ENCODE data around the gene HOXD12.
A peak's percentile ranks its signal among the peaks of the same experiment; 100 is the strongest.

Gene HOXD12, protein sequence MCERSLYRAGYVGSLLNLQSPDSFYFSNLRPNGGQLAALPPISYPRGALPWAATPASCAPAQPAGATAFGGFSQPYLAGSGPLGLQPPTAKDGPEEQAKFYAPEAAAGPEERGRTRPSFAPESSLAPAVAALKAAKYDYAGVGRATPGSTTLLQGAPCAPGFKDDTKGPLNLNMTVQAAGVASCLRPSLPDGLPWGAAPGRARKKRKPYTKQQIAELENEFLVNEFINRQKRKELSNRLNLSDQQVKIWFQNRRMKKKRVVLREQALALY

DNA sequence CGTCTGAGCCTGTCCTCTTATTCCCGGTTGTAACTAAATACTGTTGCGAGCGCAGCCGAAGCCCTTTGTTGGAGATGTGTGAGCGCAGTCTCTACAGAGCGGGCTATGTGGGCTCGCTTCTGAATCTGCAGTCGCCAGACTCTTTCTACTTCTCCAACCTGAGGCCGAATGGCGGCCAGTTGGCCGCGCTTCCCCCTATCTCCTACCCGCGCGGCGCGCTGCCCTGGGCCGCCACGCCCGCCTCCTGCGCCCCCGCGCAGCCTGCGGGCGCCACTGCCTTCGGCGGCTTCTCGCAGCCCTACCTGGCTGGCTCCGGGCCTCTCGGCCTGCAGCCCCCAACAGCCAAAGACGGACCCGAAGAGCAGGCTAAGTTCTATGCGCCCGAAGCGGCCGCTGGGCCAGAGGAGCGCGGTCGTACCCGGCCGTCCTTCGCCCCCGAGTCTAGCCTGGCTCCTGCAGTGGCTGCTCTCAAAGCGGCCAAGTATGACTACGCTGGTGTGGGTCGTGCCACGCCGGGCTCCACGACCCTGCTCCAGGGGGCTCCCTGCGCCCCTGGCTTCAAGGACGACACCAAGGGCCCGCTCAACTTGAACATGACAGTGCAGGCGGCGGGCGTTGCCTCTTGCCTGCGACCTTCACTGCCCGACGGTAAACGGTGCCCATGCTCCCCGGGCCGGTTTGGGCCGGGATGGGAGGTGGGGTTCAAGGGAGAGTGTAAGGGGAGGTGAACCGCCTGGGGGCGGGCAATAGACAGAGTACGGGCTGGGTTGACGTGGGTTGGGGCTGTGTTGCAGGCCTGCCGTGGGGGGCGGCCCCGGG lies at the start of gene HOXD12:
TSS of gene HOXD12 (plus strand) at position 68 of the 819 bp plus-strand sequence. CDS start at position 75, 7 bp downstream.
- no peak for DNase-seq (ENCODE audit: low read depth, low spot score)
- H3K9ac ChIP-seq (ENCODE audit: insufficient read length, low read depth) = peak within 1 kb of the TSS; percentile 77
- peaks cover 6% of the 10 kb centered on the region for H3K4me1 ChIP-seq (ENCODE audit: insufficient read depth, insufficient read length)
- peak within 1 kb of the TSS; percentile 41 for H3K4me3 ChIP-seq (ENCODE audit: insufficient read length, low read depth)
- H3K27me3 ChIP-seq (ENCODE audit: insufficient read depth, insufficient read length) = peaks cover 83% of the 10 kb centered on the region
- peaks cover 43% of the 10 kb centered on the region; the same call in 1 of the 2 replicates for H3K9me3 ChIP-seq (ENCODE audit: insufficient read depth, low read length)
- H3K36me3 ChIP-seq (ENCODE audit: insufficient read depth, insufficient read length, low read length) = peaks cover 2% of the 10 kb centered on the region
- TF ChIP-seq SUZ12 (IDR thresholded peaks at IDR 0.05; ENCODE audit: extremely low read depth, insufficient read depth, insufficient read length) (no peak), YY1 (IDR thresholded peaks at IDR 0.05; ENCODE audit: insufficient read depth, insufficient read length) (no peak), ZNF274 (IDR thresholded peaks at IDR 0.05; ENCODE audit: low read depth, low read length) (no peak)

DNA sequence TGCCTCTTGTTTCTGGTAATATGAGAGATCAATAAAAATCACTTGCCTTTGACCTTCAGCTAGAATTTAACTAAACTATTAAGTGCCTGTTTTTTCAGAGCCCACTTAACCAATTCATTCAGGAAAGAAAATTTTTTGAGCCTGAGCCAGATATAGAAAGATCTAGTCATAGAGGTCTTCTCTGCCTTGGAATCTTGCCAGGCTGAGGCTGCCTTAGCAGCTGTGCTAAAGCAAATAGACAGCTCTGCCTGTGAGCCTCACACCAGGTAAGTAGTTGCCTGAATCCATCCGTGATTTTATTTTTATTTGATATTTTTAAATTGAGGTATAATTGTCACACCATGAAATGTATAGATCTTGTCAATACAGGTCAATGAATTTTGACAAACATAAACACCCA lies 43.2 kb upstream of the HOXD12 start:
- no peak for DNase-seq (ENCODE audit: low read depth, low spot score)
- Histone ChIP-seq H3K4me1 (ENCODE audit: insufficient read depth, insufficient read length) (no peaks in the 10 kb centered on the region), H3K36me3 (ENCODE audit: insufficient read depth, insufficient read length, low read length) (no peaks in the 10 kb centered on the region), H3K9me3 (ENCODE audit: insufficient read depth, low read length) (no peaks in the 10 kb centered on the region), H3K27me3 (ENCODE audit: insufficient read depth, insufficient read length) (no peaks in the 10 kb centered on the region), H3K4me3 (ENCODE audit: insufficient read length, low read depth) (no peak overlapping the region), H3K9ac (ENCODE audit: insufficient read length, low read depth) (no peak overlapping the region)
- TF ChIP-seq SUZ12 (IDR thresholded peaks at IDR 0.05; ENCODE audit: extremely low read depth, insufficient read depth, insufficient read length) (no peak), YY1 (IDR thresholded peaks at IDR 0.05; ENCODE audit: insufficient read depth, insufficient read length) (no peak), ZNF274 (IDR thresholded peaks at IDR 0.05; ENCODE audit: low read depth, low read length) (no peak)

DNA sequence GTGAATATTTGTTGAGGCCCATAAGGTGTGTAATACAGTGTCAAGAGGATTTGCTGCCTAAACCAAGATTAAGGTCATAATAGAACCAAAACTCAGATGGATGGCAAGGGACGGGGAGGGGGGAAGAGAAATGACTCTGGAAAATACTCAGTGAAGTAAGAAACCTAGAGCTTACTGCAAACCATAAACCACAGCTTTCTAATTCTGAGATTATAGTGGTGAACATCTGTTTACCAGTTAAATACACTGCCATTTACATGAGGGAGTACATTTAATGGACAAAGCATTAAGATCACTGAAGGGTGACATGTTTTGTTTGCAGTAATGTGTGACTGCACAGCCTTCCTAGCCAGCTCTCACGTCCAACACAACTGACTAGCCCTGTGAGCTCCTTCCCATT lies 35.6 kb upstream of the HOXD12 start:
- no peak for TF ChIP-seq SUZ12 (IDR thresholded peaks at IDR 0.05; ENCODE audit: extremely low read depth, insufficient read depth, insufficient read length)
- TF ChIP-seq YY1 (IDR thresholded peaks at IDR 0.05; ENCODE audit: insufficient read depth, insufficient read length) = no peak
- no peak for TF ChIP-seq ZNF274 (IDR thresholded peaks at IDR 0.05; ENCODE audit: low read depth, low read length)
- Histone ChIP-seq H3K27me3 (ENCODE audit: insufficient read depth, insufficient read length) (no peaks in the 10 kb centered on the region), H3K4me1 (ENCODE audit: insufficient read depth, insufficient read length) (no peaks in the 10 kb centered on the region), H3K9me3 (ENCODE audit: insufficient read depth, low read length) (peaks cover 22% of the 10 kb centered on the region; the same call in 1 of the 2 replicates), H3K4me3 (ENCODE audit: insufficient read length, low read depth) (no peak overlapping the region), H3K9ac (ENCODE audit: insufficient read length, low read depth) (no peak overlapping the region), H3K36me3 (ENCODE audit: insufficient read depth, insufficient read length, low read length) (no peaks in the 10 kb centered on the region)
- no peak for DNase-seq (ENCODE audit: low read depth, low spot score)

DNA sequence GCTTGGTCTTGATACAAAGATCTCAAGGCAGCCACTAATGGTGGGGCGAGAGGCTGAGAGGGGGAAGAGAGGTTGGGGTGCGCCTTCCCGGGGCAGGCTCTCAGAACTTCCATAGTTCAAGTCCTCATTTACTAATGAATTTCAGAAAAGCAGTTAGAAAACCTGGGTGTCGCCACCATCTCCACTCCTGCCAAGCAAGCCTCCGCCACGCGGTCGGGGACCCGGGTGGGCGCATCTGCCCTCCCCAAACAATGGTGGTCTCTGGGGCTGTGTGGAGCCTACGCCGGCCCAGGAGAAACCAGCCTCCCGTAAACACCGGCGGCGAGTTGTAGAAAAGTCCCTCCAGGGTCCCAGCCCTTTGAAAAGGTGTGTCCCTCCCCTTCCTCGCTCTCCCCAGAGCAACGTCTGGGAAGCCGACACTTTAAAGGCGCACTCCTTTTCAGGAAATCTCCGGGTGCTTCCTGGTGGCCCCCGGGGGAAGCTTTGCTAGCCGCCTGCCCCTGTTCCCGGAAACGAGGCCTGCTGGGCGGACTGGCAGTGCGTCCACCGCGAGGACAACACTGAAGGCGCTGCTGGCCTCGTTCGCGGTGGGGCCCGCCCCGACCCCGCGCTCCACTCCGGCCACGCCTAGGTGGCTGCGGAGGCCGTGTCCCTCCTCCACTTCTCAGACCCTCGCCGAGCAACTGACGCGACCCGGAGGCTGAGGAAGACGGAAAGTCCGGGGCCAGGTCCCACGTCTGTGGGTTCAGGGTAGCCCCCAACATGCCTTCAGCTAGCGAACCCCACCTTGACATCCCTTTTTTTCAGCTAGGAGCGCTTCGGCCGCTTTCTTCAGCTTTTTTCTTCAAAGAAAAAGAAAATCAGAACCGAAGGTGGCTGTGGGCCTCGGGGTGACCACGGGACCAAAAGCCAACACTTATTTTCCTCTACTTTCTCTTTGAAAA lies 32.7 kb upstream of the HOXD12 start:
- no peak for DNase-seq (ENCODE audit: low read depth, low spot score)
- TF ChIP-seq YY1 (IDR thresholded peaks at IDR 0.05; ENCODE audit: insufficient read depth, insufficient read length) = no peak
- H3K36me3 ChIP-seq (ENCODE audit: insufficient read depth, insufficient read length, low read length) = no peaks in the 10 kb centered on the region
- no peaks in the 10 kb centered on the region for H3K27me3 ChIP-seq (ENCODE audit: insufficient read depth, insufficient read length)
- H3K9ac ChIP-seq (ENCODE audit: insufficient read length, low read depth) = no peak overlapping the region
- H3K4me1 ChIP-seq (ENCODE audit: insufficient read depth, insufficient read length) = no peaks in the 10 kb centered on the region
- peaks cover 22% of the 10 kb centered on the region; the same call in 1 of the 2 replicates for H3K9me3 ChIP-seq (ENCODE audit: insufficient read depth, low read length)
- no peak overlapping the region for H3K4me3 ChIP-seq (ENCODE audit: insufficient read length, low read depth)

DNA sequence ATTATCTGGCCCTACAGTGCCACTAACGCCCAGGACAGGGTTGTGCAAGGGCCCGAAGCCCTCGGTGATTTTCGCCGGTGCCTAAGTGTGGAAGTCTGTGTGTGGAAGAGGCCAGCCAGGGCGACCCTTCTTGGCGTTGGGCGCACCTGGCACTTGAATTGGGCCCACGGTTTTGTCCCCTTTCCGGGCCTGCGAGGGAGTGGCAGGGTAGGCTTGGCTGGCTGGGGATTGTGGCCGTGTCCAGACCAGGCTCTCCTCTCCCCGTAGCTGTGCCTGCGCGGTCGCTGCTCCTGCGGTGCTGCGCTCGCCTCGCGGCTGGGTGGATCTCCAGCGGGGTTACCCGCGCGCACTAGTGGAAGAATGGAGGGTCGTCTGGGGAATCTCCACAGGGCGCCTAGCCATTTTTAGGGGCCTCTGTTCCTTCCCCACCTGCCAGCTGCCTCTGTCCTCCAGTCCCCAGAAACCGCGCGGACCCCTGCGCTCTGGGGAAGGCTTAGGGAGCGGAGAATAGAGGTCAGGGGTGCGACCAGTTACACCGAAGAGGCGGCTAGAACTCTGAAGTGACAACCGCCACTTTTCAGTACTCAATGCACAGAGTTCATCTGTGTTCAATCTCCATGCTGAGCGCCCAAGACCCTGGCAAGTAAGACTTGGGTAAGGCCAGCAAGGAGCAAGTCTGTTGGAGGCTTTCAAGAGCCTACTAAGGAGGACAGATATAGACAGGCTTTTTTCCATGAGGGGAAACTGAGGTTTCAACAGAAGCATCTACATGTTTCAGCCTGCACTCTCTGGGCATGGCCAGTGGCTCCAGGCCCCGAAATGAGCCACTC lies 31.8 kb upstream of the HOXD12 start:
- H3K9me3 ChIP-seq (ENCODE audit: insufficient read depth, low read length) = peaks cover 28% of the 10 kb centered on the region; the same call in 1 of the 2 replicates
- no peaks in the 10 kb centered on the region for H3K4me1 ChIP-seq (ENCODE audit: insufficient read depth, insufficient read length)
- H3K9ac ChIP-seq (ENCODE audit: insufficient read length, low read depth) = no peak overlapping the region
- DNase-seq (ENCODE audit: low read depth, low spot score) = no peak
- H3K36me3 ChIP-seq (ENCODE audit: insufficient read depth, insufficient read length, low read length) = no peaks in the 10 kb centered on the region
- H3K4me3 ChIP-seq (ENCODE audit: insufficient read length, low read depth) = no peak overlapping the region
- H3K27me3 ChIP-seq (ENCODE audit: insufficient read depth, insufficient read length) = no peaks in the 10 kb centered on the region
- no peak for TF ChIP-seq SUZ12 (IDR thresholded peaks at IDR 0.05; ENCODE audit: extremely low read depth, insufficient read depth, insufficient read length)
- no peak for TF ChIP-seq ZNF274 (IDR thresholded peaks at IDR 0.05; ENCODE audit: low read depth, low read length)
- no peak for TF ChIP-seq YY1 (IDR thresholded peaks at IDR 0.05; ENCODE audit: insufficient read depth, insufficient read length)

DNA sequence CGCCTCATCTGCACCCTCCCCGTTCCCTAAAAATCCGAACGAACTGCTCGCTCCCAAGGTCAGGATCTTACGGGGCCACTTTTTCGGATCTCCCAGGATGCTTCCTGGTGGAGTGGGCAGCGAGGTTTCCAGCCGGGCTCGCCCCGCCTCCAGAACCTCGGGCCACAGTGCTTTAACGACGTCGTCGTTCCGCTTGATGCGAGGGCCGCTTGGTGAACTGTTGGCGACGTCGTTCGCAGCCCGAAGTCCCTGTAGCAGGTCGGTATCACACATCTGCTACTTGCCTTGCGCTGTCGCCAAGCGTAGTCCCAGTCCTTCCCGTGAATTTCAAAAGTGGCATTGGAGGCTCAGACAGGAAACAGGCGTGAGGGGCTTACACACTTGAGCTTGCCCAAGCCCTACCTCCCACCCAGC lies 31.2 kb upstream of the HOXD12 start:
- TF ChIP-seq YY1 (IDR thresholded peaks at IDR 0.05; ENCODE audit: insufficient read depth, insufficient read length) (no peak), SUZ12 (IDR thresholded peaks at IDR 0.05; ENCODE audit: extremely low read depth, insufficient read depth, insufficient read length) (no peak), ZNF274 (IDR thresholded peaks at IDR 0.05; ENCODE audit: low read depth, low read length) (no peak)
- Histone ChIP-seq H3K9ac (ENCODE audit: insufficient read length, low read depth) (no peak overlapping the region), H3K4me3 (ENCODE audit: insufficient read length, low read depth) (no peak overlapping the region), H3K9me3 (ENCODE audit: insufficient read depth, low read length) (peaks cover 28% of the 10 kb centered on the region; the same call in 1 of the 2 replicates), H3K27me3 (ENCODE audit: insufficient read depth, insufficient read length) (no peaks in the 10 kb centered on the region), H3K36me3 (ENCODE audit: insufficient read depth, insufficient read length, low read length) (no peaks in the 10 kb centered on the region), H3K4me1 (ENCODE audit: insufficient read depth, insufficient read length) (no peaks in the 10 kb centered on the region)
- DNase-seq (ENCODE audit: low read depth, low spot score) = no peak

Data from NT2/D1 (cell line).